Measurements from ENCODE around the gene KRTAP10-9. TPM values are rescaled to one million over a fixed set of nuclear protein-coding genes. Genes with fewer than 3 reads are reported as not detected.
"Not testable (repeated sequence)": the region's sequence is repeated elsewhere in the genome, so short reads cannot be mapped to it uniquely, and the experiment has no call there.

Gene KRTAP10-9
- polyA plus RNA-seq, 1 of the 3 experiments (the other 2 are of a cell fraction) = not detected

GRCh38 chr21:44598061-44598460 lies 28.8 kb upstream of the KRTAP10-9 start:
- no peak for DNase-seq
- H3K9me2 ChIP-seq = no peaks in the 10 kb centered on the region
- H3K4me1 ChIP-seq (ENCODE audit: control insufficient read depth in 1 of 2, insufficient read depth in 2 of 2, low read depth in 1 of 2, low read length in 1 of 2) = peaks cover 0 to 2% of the 10 kb centered on the region in 2 experiments; a peak in 1 of 4 replicates
- no peak overlapping the region for H3K4me3 ChIP-seq (ENCODE audit: low read depth in 2 of 2, low read length in 1 of 2)
- no peak overlapping the region for H3K4me2 ChIP-seq
- H3K9me3 ChIP-seq = no peaks in the 10 kb centered on the region
- H2AFZ ChIP-seq (ENCODE audit: low read depth) = peak overlapping the region; percentile 30; the same call in 1 of the 2 replicates
- ChIA-PET POLR2A (no interaction called here), CTCF (no interaction called here)
- peaks cover 19% of the 10 kb centered on the region for H3K27me3 ChIP-seq (ENCODE audit: insufficient read depth)
- no peaks in the 10 kb centered on the region for H3F3A ChIP-seq (replicated peaks; ENCODE audit: insufficient read depth)
- H3K36me3 ChIP-seq (replicated peaks in 1 of 2; ENCODE audit: control insufficient read depth in 1 of 2, insufficient read depth in 2 of 2, low read length in 1 of 2) = no peaks in the 10 kb centered on the region
- TF ChIP-seq CTCF (IDR thresholded peaks at IDR 0.05) (no peak), YY1 (IDR thresholded peaks at IDR 0.05; ENCODE audit: low read depth) (no peak), RAD21 (IDR thresholded peaks at IDR 0.05; ENCODE audit: low read length) (no peak)
- no peaks in the 10 kb centered on the region for H4K20me1 ChIP-seq (ENCODE audit: insufficient read depth)
- H3K79me2 ChIP-seq (ENCODE audit: insufficient read depth) = no peaks in the 10 kb centered on the region
- no peak overlapping the region for H3K9ac ChIP-seq
- WGBS (ENCODE audit: low lambda C conversion rate) = 57% methylated on average over 11 of the region's 11 CpGs
- no peak overlapping the region for H3K27ac ChIP-seq (ENCODE audit: low read depth in 2 of 2, low read length in 1 of 2)

DNA sequence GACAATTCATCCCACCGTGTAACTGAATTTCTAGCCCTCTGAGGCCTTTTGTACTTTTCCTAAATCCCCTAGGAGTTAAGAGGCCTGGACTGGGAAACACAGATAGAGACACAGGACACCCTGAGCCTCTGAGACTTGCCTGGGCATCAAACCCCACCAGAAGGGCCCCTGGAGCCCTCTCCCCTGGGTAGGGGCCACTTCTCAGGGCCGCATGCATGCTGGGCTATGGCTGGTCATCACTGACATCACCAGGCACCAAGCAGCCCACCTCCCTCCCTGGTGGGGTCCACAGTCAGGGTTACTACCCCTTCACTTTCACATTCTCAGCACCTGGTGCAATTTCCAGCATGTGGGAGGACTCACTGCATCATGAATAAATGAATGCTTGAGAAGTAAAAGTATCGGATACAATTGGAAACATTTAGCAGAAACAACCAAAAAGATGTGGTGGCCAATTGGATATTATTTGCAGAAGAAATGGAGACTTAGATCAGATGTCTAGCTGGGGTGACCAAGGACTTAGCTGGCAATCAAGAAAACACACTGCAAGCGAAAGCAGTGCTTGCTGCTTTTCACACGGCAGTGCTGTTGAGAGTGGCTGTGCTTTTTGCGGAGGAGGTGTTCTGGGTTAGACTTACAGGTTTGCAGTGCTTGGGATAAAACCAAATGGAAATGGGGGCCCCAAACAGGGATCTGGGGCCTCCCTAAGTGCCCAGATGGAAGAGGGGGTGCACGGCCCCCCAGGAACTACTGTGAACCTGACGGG lies 27.4 kb upstream of the KRTAP10-9 start:
- Histone ChIP-seq H3K4me3 (ENCODE audit: low read depth in 2 of 2, low read length in 1 of 2) (no peak overlapping the region), H3K27ac (ENCODE audit: low read depth in 2 of 2, low read length in 1 of 2) (no peak overlapping the region), H3K9me3 (no peaks in the 10 kb centered on the region), H3K79me2 (ENCODE audit: insufficient read depth) (no peaks in the 10 kb centered on the region), H3K4me1 (ENCODE audit: control insufficient read depth in 1 of 2, insufficient read depth in 2 of 2, low read depth in 1 of 2, low read length in 1 of 2) (no peaks in the 10 kb centered on the region; a peak in 1 of 4 replicates), H2AFZ (ENCODE audit: low read depth) (no peak overlapping the region), H3K9me2 (no peaks in the 10 kb centered on the region), H3F3A (replicated peaks; ENCODE audit: insufficient read depth) (no peaks in the 10 kb centered on the region), H4K20me1 (ENCODE audit: insufficient read depth) (no peaks in the 10 kb centered on the region), H3K36me3 (replicated peaks in 1 of 2; ENCODE audit: control insufficient read depth in 1 of 2, insufficient read depth in 2 of 2, low read length in 1 of 2) (no peaks in the 10 kb centered on the region), H3K9ac (no peak overlapping the region), H3K4me2 (no peak overlapping the region), H3K27me3 (ENCODE audit: insufficient read depth) (peaks cover 12% of the 10 kb centered on the region; the same call in 1 of the 2 replicates)
- 61% methylated on average over 5 of the region's 8 CpGs for WGBS (ENCODE audit: low lambda C conversion rate)
- ChIA-PET CTCF (no interaction called here), POLR2A (no interaction called here)
- no peak for DNase-seq
- TF ChIP-seq EZH2phosphoT487 (IDR thresholded peaks at IDR 0.05; ENCODE audit: borderline replicate concordance, low read depth) = no peak
- no peak for TF ChIP-seq RCOR1 (IDR thresholded peaks at IDR 0.05; ENCODE audit: low read length)
- no peak for TF ChIP-seq GATA2 (CRISPR knock-in tag; IDR thresholded peaks at IDR 0.05)
- TF ChIP-seq TAF1 (IDR thresholded peaks at IDR 0.05; ENCODE audit: borderline replicate concordance, low read depth, low read length) = no peak
- no peak for TF ChIP-seq TCF12 (IDR thresholded peaks at IDR 0.05)
- TF ChIP-seq TEAD4 (IDR thresholded peaks at IDR 0.05; ENCODE audit: borderline replicate concordance, insufficient read depth) = no peak

GRCh38 chr21:44600118-44600978 lies 26.5 kb upstream of the KRTAP10-9 start, which contains the start of gene KRTAP10-7:
TSS of gene KRTAP10-7 (plus strand) at chr21:44600597. CDS start at chr21:44600622, 25 bp downstream.
- 31% methylated on average over 18 of the region's 23 CpGs for WGBS (ENCODE audit: low lambda C conversion rate)
- CTCF ChIA-PET, DNase-seq: not testable (repeated sequence)

GRCh38 chr21:44601091-44601490 lies 25.8 kb upstream of the KRTAP10-9 start:
- H3K27ac ChIP-seq (ENCODE audit: low read depth in 2 of 2, low read length in 1 of 2); H3K9me3 ChIP-seq; H4K20me1 ChIP-seq (ENCODE audit: insufficient read depth); H3K4me2 ChIP-seq; H3K9me2 ChIP-seq; H2AFZ ChIP-seq (ENCODE audit: low read depth); H3K4me3 ChIP-seq (ENCODE audit: low read depth in 2 of 2, low read length in 1 of 2); CTCF ChIA-PET; POLR2A ChIA-PET; DNase-seq; H3F3A ChIP-seq (replicated peaks; ENCODE audit: insufficient read depth); H3K4me1 ChIP-seq (ENCODE audit: control insufficient read depth in 1 of 2, insufficient read depth in 2 of 2, low read depth in 1 of 2, low read length in 1 of 2); H3K36me3 ChIP-seq (replicated peaks in 1 of 2; ENCODE audit: control insufficient read depth in 1 of 2, insufficient read depth in 2 of 2, low read length in 1 of 2); H3K9ac ChIP-seq; H3K79me2 ChIP-seq (ENCODE audit: insufficient read depth): not testable (repeated sequence)
- H3K27me3 ChIP-seq (ENCODE audit: insufficient read depth) = peaks cover 10% of the 10 kb centered on the region; the same call in 1 of the 2 replicates
- WGBS (ENCODE audit: low lambda C conversion rate) = 18% methylated on average over 6 of the region's 10 CpGs

More at GRCh38 chr21:44600118-44600978, 26.5 kb upstream of the KRTAP10-9 start, which contains the start of gene KRTAP10-7:
- H3F3A ChIP-seq (replicated peaks; ENCODE audit: insufficient read depth); H3K79me2 ChIP-seq (ENCODE audit: insufficient read depth); H3K4me2 ChIP-seq; H3K4me1 ChIP-seq (ENCODE audit: control insufficient read depth in 1 of 2, insufficient read depth in 2 of 2, low read depth in 1 of 2, low read length in 1 of 2); H3K27ac ChIP-seq (ENCODE audit: low read depth in 2 of 2, low read length in 1 of 2); H2AFZ ChIP-seq (ENCODE audit: low read depth); H3K9ac ChIP-seq; H4K20me1 ChIP-seq (ENCODE audit: insufficient read depth); POLR2A ChIA-PET; H3K9me2 ChIP-seq; H3K9me3 ChIP-seq; H3K36me3 ChIP-seq (replicated peaks in 1 of 2; ENCODE audit: control insufficient read depth in 1 of 2, insufficient read depth in 2 of 2, low read length in 1 of 2); H3K4me3 ChIP-seq (ENCODE audit: low read depth in 2 of 2, low read length in 1 of 2): not testable (repeated sequence)
- H3K27me3 ChIP-seq (ENCODE audit: insufficient read depth) = peaks cover 10% of the 10 kb centered on the region; the same call in 1 of the 2 replicates
